Stimulated activated naive B cell treated with anti-CD40 and anti-IgM and Interleukin-4, amounts not matched to agents 10 μg/mL and 1 μg/mL and 100 μg/mL, for 72 hours (primary cell): ENCODE measurements around the gene MYT1.
"Not testable (repeated sequence)": the region's sequence is repeated elsewhere in the genome, so short reads cannot be mapped to it uniquely, and the experiment has no call there.

Source experiments
- ATAC-seq, 2 donors: fragments of 150-1000 bp; cut with Tn5 transposase; replicated peaks; 2 replicates each; pipeline ENCODE4 v1.10.0; 2021; ENCODE audit warnings: moderate library complexity in 1 of 2
- DNase-seq: peaks from one replicate; pipeline ENCODE4 v3.0.0; 2021
- H3K27ac Mint-ChIP-seq: one replicate; pipeline ENCODE4 v1.8.0; 2022; ENCODE audit warnings: mild to moderate bottlenecking, mixed read lengths
- H3K27me3 Mint-ChIP-seq, 2 donors: one replicate each; pipeline ENCODE4 v1.8.0; 2022; ENCODE audit warnings: mixed read lengths in 2 of 2
- H3K36me3 Mint-ChIP-seq, 2 donors: one replicate each; pipeline ENCODE4 v1.8.0; 2022; ENCODE audit warnings: mixed read lengths in 2 of 2, mild to moderate bottlenecking in 1 of 2
- H3K4me1 Mint-ChIP-seq, 2 donors: one replicate each; pipeline ENCODE4 v1.8.0; 2022; ENCODE audit warnings: mixed read lengths in 2 of 2, mild to moderate bottlenecking in 1 of 2
- H3K4me3 Mint-ChIP-seq, 2 donors: one replicate each; pipeline ENCODE4 v1.8.0; 2022; ENCODE audit warnings: mild to moderate bottlenecking in 2 of 2, mixed read lengths in 2 of 2, moderate library complexity in 1 of 2
- H3K9me3 Mint-ChIP-seq, 2 donors: one replicate each; pipeline ENCODE4 v1.8.0; 2022; ENCODE audit warnings: mixed read lengths in 2 of 2, mild to moderate bottlenecking in 1 of 2

Gene MYT1

GRCh38 chr20:64131406-64131805, 32.8 kb upstream of the MYT1 start:
- no peak overlapping the region for H3K4me3 Mint-ChIP-seq
- no peaks in the 10 kb centered on the region for H3K36me3 Mint-ChIP-seq
- ATAC-seq (peak; percentile 52 to 53), DNase-seq (no peak)
- H3K4me1 Mint-ChIP-seq: no peaks in the 10 kb centered on the region
- H3K27me3 Mint-ChIP-seq: peaks cover 38 to 39% of the 10 kb centered on the region in 2 donors
- H3K9me3 Mint-ChIP-seq: peaks cover 0 to 2% of the 10 kb centered on the region in 2 donors
- no peak overlapping the region for H3K27ac Mint-ChIP-seq

- DNase-seq: no peak
- H3K27me3 Mint-ChIP-seq: peaks cover 31 to 37% of the 10 kb centered on the region in 2 donors
- no peak for ATAC-seq
- no peak overlapping the region for H3K4me3 Mint-ChIP-seq
- no peaks in the 10 kb centered on the region for H3K9me3 Mint-ChIP-seq
- no peaks in the 10 kb centered on the region for H3K36me3 Mint-ChIP-seq
- no peaks in the 10 kb centered on the region for H3K4me1 Mint-ChIP-seq
- no peak overlapping the region for H3K27ac Mint-ChIP-seq
Measured at GRCh38 chr20:64133951-64134407, 30.3 kb upstream of the MYT1 start.

- H3K4me1 Mint-ChIP-seq, H3K9me3 Mint-ChIP-seq, DNase-seq, H3K27ac Mint-ChIP-seq, H3K36me3 Mint-ChIP-seq, ATAC-seq, H3K4me3 Mint-ChIP-seq: not testable (repeated sequence)
- peaks cover 23 to 30% of the 10 kb centered on the region in 2 donors for H3K27me3 Mint-ChIP-seq
Measured at GRCh38 chr20:64134744-64135143, 29.5 kb upstream of the MYT1 start.

GRCh38 chr20:64136004-64136710, 28.1 kb upstream of the MYT1 start:
- no peaks in the 10 kb centered on the region for H3K36me3 Mint-ChIP-seq
- ATAC-seq: no peak
- no peaks in the 10 kb centered on the region for H3K4me1 Mint-ChIP-seq
- no peak overlapping the region for H3K27ac Mint-ChIP-seq
- no peak for DNase-seq
- peaks cover 10 to 29% of the 10 kb centered on the region in 2 donors for H3K27me3 Mint-ChIP-seq
- H3K9me3 Mint-ChIP-seq: no peaks in the 10 kb centered on the region
- no peak overlapping the region for H3K4me3 Mint-ChIP-seq

- Mint-ChIP-seq H3K4me3 (no peak overlapping the region), H3K27ac (no peak overlapping the region), H3K36me3 (no peaks in the 10 kb centered on the region)
Measured at GRCh38 chr20:64137598-64138031, 26.6 kb upstream of the MYT1 start.

GRCh38 chr20:64138276-64138815, 25.9 kb upstream of the MYT1 start:
- no peaks in the 10 kb centered on the region for H3K4me1 Mint-ChIP-seq
- ATAC-seq (no peak), DNase-seq (no peak)
- no peaks in the 10 kb centered on the region for H3K9me3 Mint-ChIP-seq
- peaks cover 10 to 36% of the 10 kb centered on the region in 2 donors for H3K27me3 Mint-ChIP-seq
- H3K4me3 Mint-ChIP-seq: no peak overlapping the region
- H3K36me3 Mint-ChIP-seq: no peaks in the 10 kb centered on the region
- no peak overlapping the region for H3K27ac Mint-ChIP-seq

More at GRCh38 chr20:64137598-64138031, 26.6 kb upstream of the MYT1 start:
- no peak for DNase-seq
- H3K9me3 Mint-ChIP-seq: no peaks in the 10 kb centered on the region
- H3K4me1 Mint-ChIP-seq: no peaks in the 10 kb centered on the region
- peaks cover 10 to 36% of the 10 kb centered on the region in 2 donors for H3K27me3 Mint-ChIP-seq
- ATAC-seq: no peak

GRCh38 chr20:64139199-64140060, 24.8 kb upstream of the MYT1 start:
- Mint-ChIP-seq H3K36me3 (peaks cover 0 to 4% of the 10 kb centered on the region in 2 donors), H3K4me3 (no peak overlapping the region), H3K4me1 (no peaks in the 10 kb centered on the region), H3K9me3 (peaks cover 1 to 3% of the 10 kb centered on the region in 2 donors), H3K27ac (no peak overlapping the region), H3K27me3 (peaks cover 13 to 36% of the 10 kb centered on the region in 2 donors)
- DNase-seq (no peak), ATAC-seq (no peak)

- no peak overlapping the region for H3K27ac Mint-ChIP-seq
- peaks cover 0 to 4% of the 10 kb centered on the region in 2 donors for H3K36me3 Mint-ChIP-seq
- H3K27me3 Mint-ChIP-seq: peaks cover 16 to 41% of the 10 kb centered on the region in 2 donors
- ATAC-seq: no peak
- no peak overlapping the region for H3K4me3 Mint-ChIP-seq
- H3K4me1 Mint-ChIP-seq: no peaks in the 10 kb centered on the region
- DNase-seq: no peak
- peaks cover 4 to 11% of the 10 kb centered on the region in 2 donors for H3K9me3 Mint-ChIP-seq
Measured at GRCh38 chr20:64140061-64140931, 24.0 kb upstream of the MYT1 start.

GRCh38 chr20:64140956-64141355, 23.3 kb upstream of the MYT1 start:
- H3K4me1 Mint-ChIP-seq: no peaks in the 10 kb centered on the region
- ATAC-seq (no peak), DNase-seq (no peak)
- peaks cover 6 to 11% of the 10 kb centered on the region in 2 donors for H3K9me3 Mint-ChIP-seq
- H3K36me3 Mint-ChIP-seq: peaks cover 0 to 4% of the 10 kb centered on the region in 2 donors
- H3K27ac Mint-ChIP-seq: no peak overlapping the region
- H3K4me3 Mint-ChIP-seq: no peak overlapping the region
- H3K27me3 Mint-ChIP-seq: peaks cover 9 to 39% of the 10 kb centered on the region in 2 donors

- peaks cover 6 to 11% of the 10 kb centered on the region in 2 donors for H3K9me3 Mint-ChIP-seq
- H3K4me1 Mint-ChIP-seq: no peaks in the 10 kb centered on the region
- DNase-seq (no peak), ATAC-seq (no peak)
- H3K4me3 Mint-ChIP-seq: no peak overlapping the region
- H3K27me3 Mint-ChIP-seq: peaks cover 11 to 28% of the 10 kb centered on the region in 2 donors
- H3K36me3 Mint-ChIP-seq: peaks cover 0 to 4% of the 10 kb centered on the region in 2 donors
- H3K27ac Mint-ChIP-seq: no peak overlapping the region
Measured at GRCh38 chr20:64142590-64142989, 21.7 kb upstream of the MYT1 start.

GRCh38 chr20:64143018-64143801, 21.0 kb upstream of the MYT1 start:
- Mint-ChIP-seq H3K36me3 (peaks cover 0 to 4% of the 10 kb centered on the region in 2 donors), H3K4me3 (no peak overlapping the region), H3K4me1 (no peaks in the 10 kb centered on the region), H3K27me3 (peaks cover 11 to 28% of the 10 kb centered on the region in 2 donors), H3K27ac (peak overlapping the region; percentile 3), H3K9me3 (peaks cover 6 to 11% of the 10 kb centered on the region in 2 donors)
- DNase-seq: no peak
- ATAC-seq: no peak

- peaks cover 6 to 11% of the 10 kb centered on the region in 2 donors for H3K9me3 Mint-ChIP-seq
- no peak overlapping the region for H3K27ac Mint-ChIP-seq
Measured at GRCh38 chr20:64144144-64144912, 19.9 kb upstream of the MYT1 start.

More at GRCh38 chr20:64144144-64144912, 19.9 kb upstream of the MYT1 start:
- ATAC-seq (no peak), DNase-seq (no peak)
- H3K27me3 Mint-ChIP-seq: peaks cover 11 to 28% of the 10 kb centered on the region in 2 donors
- no peaks in the 10 kb centered on the region for H3K4me1 Mint-ChIP-seq
- no peak overlapping the region for H3K4me3 Mint-ChIP-seq
- peaks cover 0 to 4% of the 10 kb centered on the region in 2 donors for H3K36me3 Mint-ChIP-seq
